Astrocyte (in vitro differentiated cells and primary cell): ENCODE data around the gene B4GALT5.

ENCODE experiments used
- CTCF ChIP-seq: IDR thresholded peaks from 2 replicates; pipeline ENCODE4 v1.5.1; 2011; ENCODE audit warnings: low read depth, mild to moderate bottlenecking, inconsistent platforms, low read length, moderate library complexity; ENCODE audit not compliant: insufficient read depth
- EZH2 ChIP-seq: IDR thresholded peaks from 2 replicates; pipeline ENCODE4 v1.6.1; 2012; ENCODE audit warnings: mild to moderate bottlenecking, low read length, inconsistent platforms; ENCODE audit not compliant: insufficient read depth

GRCh38 chr20:49725694-49726093 is 12.0 kb upstream of the B4GALT5 start:
- no peak for TF ChIP-seq CTCF
- TF ChIP-seq EZH2 = no peak
